ENCODE measurements around the gene APBB2. TPM values are rescaled to one million over a fixed set of nuclear protein-coding genes. Genes with fewer than 3 reads are reported as not detected.
A peak's percentile ranks its signal among the peaks of the same experiment; 100 is the strongest.

APBB2 gene
- total and polyA plus RNA-seq, 10 of the 15 experiments (the other 5 are each of a cell fraction or from before 2014, with no cell fraction given) = 2.7 to 24.6 (median 19.0) TPM

DNA sequence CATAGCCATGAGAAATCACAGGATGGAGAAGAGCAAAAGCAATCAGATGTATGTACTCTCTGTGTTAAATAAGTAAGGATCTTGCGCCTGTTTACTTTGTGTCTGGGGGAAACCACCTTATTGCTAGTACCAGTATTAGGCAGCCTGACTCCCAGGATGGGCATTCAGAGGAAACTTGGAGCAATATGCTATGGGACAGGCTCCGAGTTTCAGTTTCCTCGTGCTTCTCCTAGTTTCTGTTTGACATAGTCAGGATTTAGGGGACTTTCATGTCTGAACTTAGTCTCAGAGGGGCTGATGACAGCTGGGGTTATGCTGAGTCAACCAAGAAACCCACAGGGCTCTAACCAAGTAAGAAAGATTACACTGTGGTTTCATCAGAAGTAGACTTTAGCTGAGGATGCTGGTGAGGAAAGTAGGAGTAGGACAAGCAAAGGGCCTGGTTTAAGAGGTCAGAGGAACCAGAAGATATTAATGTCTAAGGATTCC, 451.1 kb downstream of the APBB2 start (continued):
- TF ChIP-seq MYC (IDR thresholded peaks at IDR 0.05; ENCODE audit: insufficient read depth, insufficient read length, insufficient replicate concordance, low read length, severe bottlenecking) (no peak), STAT1 (conservative IDR thresholded peaks at IDR 0.05) (no peak), CREM (IDR thresholded peaks at IDR 0.05; ENCODE audit: low read depth) (peak; percentile 76; the same call in 1 of the 2 replicates), POU2F2 (IDR thresholded peaks at IDR 0.05; ENCODE audit: borderline replicate concordance, low read depth, low read length) (no peak), IKZF1 (conservative IDR thresholded peaks at IDR 0.05) (peak; percentile 96), KLF5 (IDR thresholded peaks at IDR 0.05; ENCODE audit: partially characterized antibody) (peak; percentile 30), CHD2 (IDR thresholded peaks at IDR 0.05; ENCODE audit: borderline replicate concordance, low read depth, low read length) (no peak), ZNF622 (IDR thresholded peaks at IDR 0.05) (no peak), KAT2A (conservative IDR thresholded peaks at IDR 0.05; ENCODE audit: control insufficient read depth, low read depth, low read length) (no peak), TCF7 (IDR thresholded peaks at IDR 0.05; ENCODE audit: borderline replicate concordance) (0 out of 2 replicates have a peak, but pooled peaks have one; percentile 22), RELA (IDR thresholded peaks at IDR 0.05; ENCODE audit: borderline replicate concordance, partially characterized antibody) (peak; percentile 82), EZH2 (IDR thresholded peaks at IDR 0.05; ENCODE audit: borderline replicate concordance, control insufficient read depth, low read depth, low read length) (peak; percentile 97; the same call in 1 of the 2 replicates), MEF2B (IDR thresholded peaks at IDR 0.05; ENCODE audit: partially characterized antibody, poor library complexity, severe bottlenecking) (peak; percentile 57), PML (IDR thresholded peaks at IDR 0.05; ENCODE audit: low read length) (no peak), SUZ12 (IDR thresholded peaks at IDR 0.05; ENCODE audit: unreplicated experiment) (no peak), IRF4 (IDR thresholded peaks at IDR 0.05; ENCODE audit: low read depth, low read length) (peak; percentile 61)
- TF ChIP-seq, protein P1, sequence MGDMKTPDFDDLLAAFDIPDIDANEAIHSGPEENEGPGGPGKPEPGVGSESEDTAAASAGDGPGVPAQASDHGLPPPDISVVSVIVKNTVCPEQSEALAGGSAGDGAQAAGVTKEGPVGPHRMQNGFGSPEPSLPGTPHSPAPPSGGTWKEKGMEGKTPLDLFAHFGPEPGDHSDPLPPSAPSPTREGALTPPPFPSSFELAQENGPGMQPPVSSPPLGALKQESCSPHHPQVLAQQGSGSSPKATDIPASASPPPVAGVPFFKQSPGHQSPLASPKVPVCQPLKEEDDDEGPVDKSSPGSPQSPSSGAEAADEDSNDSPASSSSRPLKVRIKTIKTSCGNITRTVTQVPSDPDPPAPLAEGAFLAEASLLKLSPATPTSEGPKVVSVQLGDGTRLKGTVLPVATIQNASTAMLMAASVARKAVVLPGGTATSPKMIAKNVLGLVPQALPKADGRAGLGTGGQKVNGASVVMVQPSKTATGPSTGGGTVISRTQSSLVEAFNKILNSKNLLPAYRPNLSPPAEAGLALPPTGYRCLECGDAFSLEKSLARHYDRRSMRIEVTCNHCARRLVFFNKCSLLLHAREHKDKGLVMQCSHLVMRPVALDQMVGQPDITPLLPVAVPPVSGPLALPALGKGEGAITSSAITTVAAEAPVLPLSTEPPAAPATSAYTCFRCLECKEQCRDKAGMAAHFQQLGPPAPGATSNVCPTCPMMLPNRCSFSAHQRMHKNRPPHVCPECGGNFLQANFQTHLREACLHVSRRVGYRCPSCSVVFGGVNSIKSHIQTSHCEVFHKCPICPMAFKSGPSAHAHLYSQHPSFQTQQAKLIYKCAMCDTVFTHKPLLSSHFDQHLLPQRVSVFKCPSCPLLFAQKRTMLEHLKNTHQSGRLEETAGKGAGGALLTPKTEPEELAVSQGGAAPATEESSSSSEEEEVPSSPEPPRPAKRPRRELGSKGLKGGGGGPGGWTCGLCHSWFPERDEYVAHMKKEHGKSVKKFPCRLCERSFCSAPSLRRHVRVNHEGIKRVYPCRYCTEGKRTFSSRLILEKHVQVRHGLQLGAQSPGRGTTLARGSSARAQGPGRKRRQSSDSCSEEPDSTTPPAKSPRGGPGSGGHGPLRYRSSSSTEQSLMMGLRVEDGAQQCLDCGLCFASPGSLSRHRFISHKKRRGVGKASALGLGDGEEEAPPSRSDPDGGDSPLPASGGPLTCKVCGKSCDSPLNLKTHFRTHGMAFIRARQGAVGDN (IDR thresholded peaks at IDR 0.05) = no peak
- TF ChIP-seq, protein P2, sequence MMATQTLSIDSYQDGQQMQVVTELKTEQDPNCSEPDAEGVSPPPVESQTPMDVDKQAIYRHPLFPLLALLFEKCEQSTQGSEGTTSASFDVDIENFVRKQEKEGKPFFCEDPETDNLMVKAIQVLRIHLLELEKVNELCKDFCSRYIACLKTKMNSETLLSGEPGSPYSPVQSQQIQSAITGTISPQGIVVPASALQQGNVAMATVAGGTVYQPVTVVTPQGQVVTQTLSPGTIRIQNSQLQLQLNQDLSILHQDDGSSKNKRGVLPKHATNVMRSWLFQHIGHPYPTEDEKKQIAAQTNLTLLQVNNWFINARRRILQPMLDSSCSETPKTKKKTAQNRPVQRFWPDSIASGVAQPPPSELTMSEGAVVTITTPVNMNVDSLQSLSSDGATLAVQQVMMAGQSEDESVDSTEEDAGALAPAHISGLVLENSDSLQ (IDR thresholded peaks at IDR 0.05) = peak; percentile 36; the same call in 1 of the 2 replicates
- TF ChIP-seq, protein P3, sequence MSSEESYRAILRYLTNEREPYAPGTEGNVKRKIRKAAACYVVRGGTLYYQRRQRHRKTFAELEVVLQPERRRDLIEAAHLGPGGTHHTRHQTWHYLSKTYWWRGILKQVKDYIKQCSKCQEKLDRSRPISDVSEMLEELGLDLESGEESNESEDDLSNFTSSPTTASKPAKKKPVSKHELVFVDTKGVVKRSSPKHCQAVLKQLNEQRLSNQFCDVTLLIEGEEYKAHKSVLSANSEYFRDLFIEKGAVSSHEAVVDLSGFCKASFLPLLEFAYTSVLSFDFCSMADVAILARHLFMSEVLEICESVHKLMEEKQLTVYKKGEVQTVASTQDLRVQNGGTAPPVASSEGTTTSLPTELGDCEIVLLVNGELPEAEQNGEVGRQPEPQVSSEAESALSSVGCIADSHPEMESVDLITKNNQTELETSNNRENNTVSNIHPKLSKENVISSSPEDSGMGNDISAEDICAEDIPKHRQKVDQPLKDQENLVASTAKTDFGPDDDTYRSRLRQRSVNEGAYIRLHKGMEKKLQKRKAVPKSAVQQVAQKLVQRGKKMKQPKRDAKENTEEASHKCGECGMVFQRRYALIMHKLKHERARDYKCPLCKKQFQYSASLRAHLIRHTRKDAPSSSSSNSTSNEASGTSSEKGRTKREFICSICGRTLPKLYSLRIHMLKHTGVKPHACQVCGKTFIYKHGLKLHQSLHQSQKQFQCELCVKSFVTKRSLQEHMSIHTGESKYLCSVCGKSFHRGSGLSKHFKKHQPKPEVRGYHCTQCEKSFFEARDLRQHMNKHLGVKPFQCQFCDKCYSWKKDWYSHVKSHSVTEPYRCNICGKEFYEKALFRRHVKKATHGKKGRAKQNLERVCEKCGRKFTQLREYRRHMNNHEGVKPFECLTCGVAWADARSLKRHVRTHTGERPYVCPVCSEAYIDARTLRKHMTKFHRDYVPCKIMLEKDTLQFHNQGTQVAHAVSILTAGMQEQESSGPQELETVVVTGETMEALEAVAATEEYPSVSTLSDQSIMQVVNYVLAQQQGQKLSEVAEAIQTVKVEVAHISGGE (CRISPR knock-in tag; IDR thresholded peaks at IDR 0.05) = no peak
